CD4-positive, alpha-beta T cell treated with Interleukin-4 for 4 hours (primary cell): ENCODE results near the gene CABLES1.

ENCODE experiments used
- DNase-seq: peaks from one replicate; pipeline ENCODE4 v3.0.0-alpha.2; 2020

CABLES1 gene

DNA sequence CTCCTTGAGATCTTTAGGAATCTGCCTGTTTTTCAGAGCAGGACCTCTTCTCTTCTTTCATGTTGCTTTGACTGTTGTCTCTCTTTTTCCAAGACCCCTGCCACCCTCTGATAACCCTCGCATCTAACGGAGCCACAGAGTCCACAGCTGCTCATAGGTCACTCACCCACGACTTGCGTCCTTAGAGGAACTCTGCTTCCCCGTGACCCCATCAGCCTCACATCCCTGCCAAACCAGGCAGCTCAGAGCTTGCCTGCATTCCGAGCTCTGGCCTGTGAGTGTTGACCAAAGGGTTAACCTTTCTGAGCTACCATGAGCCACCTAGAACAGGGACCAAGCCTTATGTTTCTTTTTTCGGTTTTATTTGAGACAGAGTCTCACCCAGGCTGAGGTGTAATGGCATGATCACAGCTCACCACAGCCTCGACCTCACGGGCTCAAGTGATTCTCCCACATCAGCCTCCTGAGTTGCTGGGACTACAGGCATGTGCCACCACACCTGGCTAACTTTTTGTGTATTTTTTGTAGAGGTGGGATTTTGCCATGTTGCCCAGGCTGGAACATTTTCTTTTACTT is 36.4 kb downstream of the CABLES1 start:
- DNase-seq = no peak

DNA sequence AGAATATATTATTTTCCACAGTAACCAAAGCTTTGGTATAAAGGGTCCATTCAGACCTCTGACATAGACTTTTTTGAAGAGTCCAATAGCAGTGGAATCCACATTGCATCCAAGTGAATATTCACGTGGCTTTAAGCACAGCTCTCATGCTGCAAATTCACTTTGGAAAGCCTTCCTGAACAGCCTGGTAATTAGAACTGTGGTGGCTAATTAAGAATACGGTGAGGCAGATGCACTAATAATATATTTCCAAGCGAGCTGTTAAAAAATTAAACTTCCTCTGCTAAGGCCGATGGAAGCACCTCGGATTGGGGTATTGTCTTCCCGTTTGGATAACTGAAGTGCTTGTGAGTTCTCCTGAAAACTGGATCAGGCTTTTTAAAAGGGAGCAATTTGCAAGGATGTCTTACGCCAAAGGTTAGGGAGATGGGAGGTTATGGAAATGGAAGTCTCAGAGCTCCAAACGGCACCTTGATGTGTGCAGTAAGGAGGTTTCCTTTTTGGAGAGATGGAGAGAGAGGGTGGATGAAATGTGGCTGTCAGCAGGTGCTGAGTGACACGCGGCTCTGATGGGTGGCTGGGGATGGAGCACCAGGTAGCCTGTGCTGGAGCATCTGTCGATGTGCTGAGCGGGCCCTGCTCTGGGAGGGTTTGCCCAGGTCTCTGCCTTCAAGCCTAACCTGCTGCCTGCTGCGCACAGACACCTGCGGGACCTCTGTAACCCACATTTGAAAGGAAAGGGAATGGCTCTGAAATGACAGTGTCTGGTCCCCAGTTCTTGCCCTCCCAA is 37.5 kb downstream of the CABLES1 start:
- no peak for DNase-seq

GRCh38 chr18:23173912-23174311 is 38.6 kb downstream of the CABLES1 start:
- no peak for DNase-seq

- DNase-seq = no peak
Measured at GRCh38 chr18:23176701-23177432, 41.6 kb downstream of the CABLES1 start.

DNA sequence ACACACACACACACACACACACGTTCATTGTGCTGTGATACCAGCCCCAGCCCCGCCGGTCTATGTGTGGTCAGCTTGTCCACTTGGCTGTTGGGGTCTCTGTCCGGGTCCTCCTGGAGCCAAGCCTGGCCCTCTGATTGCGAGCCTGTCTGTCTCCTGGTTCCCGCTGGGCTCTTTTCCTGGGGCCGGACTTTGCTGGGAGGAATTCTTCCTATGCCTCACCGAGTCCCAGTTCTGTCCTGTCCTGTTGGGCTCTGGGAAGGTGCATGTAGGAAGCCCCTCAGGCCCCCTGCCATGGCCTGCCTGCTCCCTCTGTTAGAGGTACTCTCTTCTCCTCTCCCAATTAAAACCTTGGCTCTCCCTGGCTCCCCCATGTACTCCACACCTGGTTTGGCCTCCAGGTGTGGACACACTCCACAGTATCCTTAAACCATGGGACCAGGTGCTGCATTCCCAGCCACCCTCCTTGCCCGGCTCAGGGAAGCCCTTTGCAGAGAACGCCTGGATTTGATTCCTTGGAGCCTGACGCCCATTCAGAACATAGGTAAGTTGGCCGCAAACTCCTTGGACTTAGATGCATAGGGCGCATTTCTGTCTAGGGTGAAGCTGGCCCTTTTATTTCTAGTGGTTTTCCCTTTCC is 42.3 kb downstream of the CABLES1 start:
- DNase-seq = no peak

GRCh38 chr18:23178201-23178600 is 42.9 kb downstream of the CABLES1 start:
- DNase-seq = no peak

DNA sequence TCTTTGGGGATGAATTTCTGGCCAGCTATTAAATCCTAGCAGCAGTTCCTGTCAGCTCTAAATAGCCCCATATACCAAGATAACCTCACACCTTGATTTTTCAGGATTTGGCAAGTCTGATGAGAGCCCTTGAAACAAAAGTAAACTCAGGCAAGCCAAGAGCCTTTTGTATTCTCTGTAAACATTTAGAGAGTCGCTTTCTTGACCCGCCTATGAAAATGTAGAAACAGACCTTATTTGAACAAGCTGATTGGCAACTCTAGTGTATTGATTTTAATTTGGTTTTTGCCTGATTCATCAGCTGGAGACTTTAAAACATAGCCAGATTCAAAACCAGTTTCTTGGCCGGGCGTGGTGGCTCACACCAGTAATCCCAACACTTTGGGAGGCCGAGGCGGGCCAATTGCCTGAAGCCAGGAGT is 43.4 kb downstream of the CABLES1 start:
- DNase-seq = no peak

DNA sequence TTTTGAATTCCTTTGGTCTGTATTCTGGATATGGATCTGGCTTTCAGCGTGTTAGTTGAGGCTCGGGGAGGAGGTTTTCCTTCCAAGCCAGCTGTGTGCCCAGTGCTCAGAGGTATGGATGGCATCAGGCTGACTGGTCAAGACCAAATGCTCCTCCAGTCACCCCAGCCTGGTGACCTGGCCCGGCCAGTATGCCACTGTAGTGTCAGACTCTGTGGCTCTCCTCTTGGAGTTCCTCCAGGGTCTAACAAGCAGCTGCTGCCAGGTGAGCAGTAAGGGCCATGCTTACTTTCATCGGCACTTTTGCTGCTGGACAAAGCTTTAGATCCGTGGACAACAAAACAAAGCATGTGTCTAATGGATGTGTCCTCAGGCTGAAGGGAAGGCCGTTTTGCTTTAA is 44.1 kb downstream of the CABLES1 start:
- no peak for DNase-seq

- DNase-seq = no peak
Measured at GRCh38 chr18:23181547-23181946, 46.3 kb downstream of the CABLES1 start.

- no peak for DNase-seq
Measured at GRCh38 chr18:23182606-23183005, 47.3 kb downstream of the CABLES1 start.

GRCh38 chr18:23183411-23184150 is 48.3 kb downstream of the CABLES1 start:
- DNase-seq = no peak

DNA sequence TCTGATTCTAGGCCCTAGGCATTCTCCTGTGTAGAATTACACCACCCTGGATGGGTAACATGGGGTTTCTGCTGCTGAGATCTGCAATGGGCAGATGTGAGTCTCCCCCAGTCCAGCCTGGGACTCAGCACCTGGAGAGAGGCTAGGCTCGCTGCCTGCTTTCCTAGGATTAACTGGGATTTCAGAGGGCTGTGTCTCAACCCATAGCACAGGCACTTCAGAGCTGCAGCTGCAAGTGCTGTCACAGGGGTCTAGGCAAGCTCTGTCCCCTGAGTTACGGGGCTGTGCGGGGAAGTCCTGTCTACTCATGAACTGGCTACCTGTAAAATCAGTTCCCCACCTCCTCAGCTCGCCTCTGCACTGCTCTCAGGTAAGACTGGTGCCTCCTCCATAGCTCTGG is 51.5 kb downstream of the CABLES1 start:
- no peak for DNase-seq

DNA sequence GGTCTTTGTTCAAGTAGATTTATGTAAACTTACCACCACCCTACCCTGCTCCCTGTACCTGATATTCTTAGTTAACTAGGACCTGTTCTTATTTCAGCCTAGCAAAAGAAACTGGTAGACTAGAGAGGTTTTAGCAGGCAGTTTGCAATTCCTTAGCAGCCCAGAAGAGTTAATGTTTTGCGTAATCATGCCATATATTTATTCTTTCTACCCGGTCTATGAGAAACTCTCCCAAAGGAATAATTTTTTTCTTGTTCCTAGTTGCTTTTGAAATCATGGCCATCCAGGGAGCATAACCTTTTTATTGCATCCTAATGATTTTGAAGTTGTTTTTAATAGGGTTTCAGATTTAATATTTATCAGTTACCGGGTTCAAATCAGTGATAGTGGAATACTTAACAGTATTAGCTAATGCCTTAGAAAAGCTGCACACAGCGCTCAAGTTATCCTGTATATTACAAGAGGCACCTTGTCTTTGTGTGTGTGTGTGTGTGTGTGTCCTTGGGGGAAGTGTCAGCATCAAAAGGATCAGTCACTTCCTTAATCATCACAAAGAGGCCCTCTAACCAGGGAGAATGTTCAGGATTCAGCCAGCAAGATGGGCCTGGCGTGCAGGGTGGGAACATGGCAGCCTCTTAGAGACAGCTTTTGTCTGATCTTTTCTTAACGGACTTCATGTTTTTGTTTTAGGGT is 52.9 kb downstream of the CABLES1 start:
- DNase-seq = no peak

GRCh38 chr18:23189099-23189498 is 53.8 kb downstream of the CABLES1 start:
- no peak for DNase-seq

GRCh38 chr18:23189768-23190661 is 54.7 kb downstream of the CABLES1 start:
- no peak for DNase-seq

- no peak for DNase-seq
Measured at GRCh38 chr18:23191232-23191631, 55.9 kb downstream of the CABLES1 start.

- no peak for DNase-seq
Measured at GRCh38 chr18:23193742-23194141, 58.5 kb downstream of the CABLES1 start.

DNA sequence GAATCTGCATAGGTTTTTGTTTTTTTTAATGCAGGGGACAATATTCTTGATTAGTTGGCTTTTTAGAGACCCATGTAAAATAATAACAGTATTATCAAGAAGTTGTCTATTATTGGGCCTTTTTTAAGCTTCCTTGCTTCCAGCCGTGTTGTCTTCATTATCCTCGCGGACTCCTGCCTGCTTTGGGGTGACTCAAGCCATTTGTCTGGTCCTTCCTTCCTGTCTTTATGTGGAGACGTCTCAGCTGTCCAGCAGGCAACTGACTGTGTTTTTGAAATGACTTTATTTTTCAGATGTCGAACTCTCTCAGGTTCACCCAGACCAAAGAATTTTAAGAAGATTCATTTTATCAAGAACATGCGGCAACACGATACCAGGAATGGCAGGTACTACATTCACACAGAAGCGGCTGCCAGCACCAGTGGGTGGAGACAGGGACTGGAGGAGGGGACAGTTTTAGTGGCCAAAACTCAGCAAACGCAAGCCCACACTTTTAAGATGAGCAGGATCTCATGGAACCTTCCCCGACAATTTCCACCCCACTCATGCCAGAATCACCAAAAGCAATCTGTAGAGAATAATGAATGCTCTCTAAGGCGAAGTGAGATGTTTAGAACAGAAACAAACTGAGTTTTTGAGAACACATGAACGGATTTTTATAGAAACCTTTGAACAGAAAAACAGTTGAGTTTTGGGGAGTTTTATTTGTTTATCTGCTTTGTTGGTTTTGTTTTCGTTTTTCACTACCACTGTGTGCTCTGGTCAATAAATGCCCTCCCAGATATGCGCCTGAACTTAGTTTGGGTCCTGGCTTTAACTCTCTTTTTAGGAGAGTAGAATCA is 59.1 kb downstream of the CABLES1 start:
- no peak for DNase-seq

DNA sequence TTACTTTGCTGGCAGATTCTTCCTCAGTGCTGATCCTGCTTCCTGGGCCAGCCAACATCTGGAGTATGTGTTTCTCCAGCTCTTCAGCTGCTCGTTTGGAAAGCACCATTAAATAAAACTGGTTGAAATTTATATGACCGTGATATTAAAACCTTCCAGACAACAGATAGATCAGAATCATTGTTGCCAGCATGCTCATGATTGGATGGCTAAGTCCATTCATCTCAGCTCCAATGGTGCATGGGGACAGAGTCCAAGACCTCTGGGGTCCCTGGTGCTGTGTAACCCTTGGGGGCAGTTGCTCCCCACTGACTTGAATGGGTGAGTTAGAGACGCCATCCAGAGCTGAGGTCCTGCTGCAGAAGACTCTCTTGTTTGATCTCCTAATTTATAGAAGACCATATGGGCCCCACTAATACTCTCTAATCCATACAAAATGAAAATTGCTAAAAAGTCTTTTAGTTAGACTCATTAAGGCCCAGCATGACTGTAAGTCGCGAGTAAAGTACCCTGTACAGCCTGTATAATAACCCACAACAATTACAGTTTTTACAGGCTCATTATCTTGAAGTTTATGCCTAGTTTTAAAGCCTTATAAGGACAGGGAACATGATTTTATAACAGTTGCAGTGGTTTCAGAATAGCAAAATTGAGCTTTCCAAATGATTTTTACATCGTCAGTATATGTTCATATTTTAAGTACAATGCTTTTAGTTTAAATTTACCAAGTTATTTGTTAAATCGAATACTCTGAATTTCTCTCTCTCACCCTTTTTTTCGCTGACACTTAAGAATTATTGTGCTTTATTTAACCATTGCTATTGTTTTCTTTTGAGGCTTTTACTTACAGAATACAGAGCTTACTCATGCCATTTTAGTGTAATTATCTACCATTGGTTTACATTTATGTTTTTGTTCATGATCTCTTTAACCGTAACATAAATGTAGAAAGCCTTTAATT is 60.0 kb downstream of the CABLES1 start:
- DNase-seq = no peak
